Stimulated activated CD4-positive, alpha-beta T cell treated with anti-CD3 and anti-CD28 coated beads, TNF-alpha, amount 100 ng/mL, for 4 hours (primary cell): ENCODE data around the gene XPO5.

Experiments
- DNase-seq, 3 experiments: peaks; one replicate each; pipeline ENCODE4 v3.0.0-alpha.2; 2020; ENCODE audit warnings: low read depth in 3 of 3

Gene XPO5

GRCh38 chr6:43472515-43472914 is 103.3 kb downstream of the XPO5 start:
- no peak for DNase-seq
